A549 (cell line): ENCODE measurements around the gene RAB21.

ENCODE experiments used
- BCL3 ChIP-seq: fragments of >200 bp; sonication (Bioruptor Twin); formaldehyde crosslinking; IDR thresholded peaks from 3 replicates; pipeline ENCODE4 v1.6.1; 2016
- CTCF ChIP-seq: fragments of >200 bp; sonication (Bioruptor Twin); formaldehyde crosslinking; IDR thresholded peaks from 3 replicates; pipeline ENCODE4 v1.5.1; 2016
- JUN ChIP-seq, 2 experiments: fragments of >200 bp; sonication (Bioruptor Twin); formaldehyde crosslinking; IDR thresholded peaks; 2 replicates in 1 of 2; 3 replicates in 1 of 2; pipeline ENCODE4 v1.6.1; 2016 to 2017
- KDM1A ChIP-seq: fragments of 200-600 bp; sonication (generic); IDR thresholded peaks from 2 replicates; pipeline ENCODE4 v1.6.1; 2016; ENCODE audit warnings: low read depth, mild to moderate bottlenecking
- POLR2A ChIP-seq: IDR thresholded peaks from 2 replicates; pipeline ENCODE4 v1.6.1; 2012; ENCODE audit warnings: mild to moderate bottlenecking, low read length
- RAD21 ChIP-seq, 2 experiments: fragments of >200 bp in 1 of 2; sonication (Bioruptor Twin) in 1 of 2; formaldehyde crosslinking in 1 of 2; IDR thresholded peaks in 1 of 2; conservative IDR thresholded peaks in 1 of 2; 2 replicates in 1 of 2; 3 replicates in 1 of 2; pipeline ENCODE4 v1.6.1; 2012 to 2018; ENCODE audit warnings: inconsistent platforms in 1 of 2
- ZC3H11A ChIP-seq: fragments of 450-650 bp; IDR thresholded peaks from 2 replicates; pipeline ENCODE4 v1.6.1; 2014; ENCODE audit warnings: antibody characterized with exemption, mild to moderate bottlenecking
- ZFP36 ChIP-seq: fragments of 450-650 bp; IDR thresholded peaks from 2 replicates; pipeline ENCODE4 v1.6.1; 2014; ENCODE audit warnings: borderline replicate concordance; ENCODE audit not compliant: partially characterized antibody

GRCh38 chr12:71838676-71839075 lies 84.0 kb downstream of the RAB21 start:
- TF ChIP-seq ZC3H11A = no peak
- TF ChIP-seq JUN (IDR thresholded peaks at IDR 0.05) = no peak
- no peak for TF ChIP-seq CTCF
- no peak for TF ChIP-seq POLR2A
- TF ChIP-seq ZFP36 = no peak
- no peak for TF ChIP-seq KDM1A
- no peak for TF ChIP-seq BCL3
- no peak for TF ChIP-seq RAD21 (conservative IDR thresholded peaks at IDR 0.05 in 1 of 2, IDR thresholded peaks at IDR 0.05 in 1 of 2)
